HG03139 (cell line): ENCODE measurements around the gene CD1D.

Source experiments
- ATAC-seq: cut with Tn5 transposase; IDR thresholded peaks from one replicate; pipeline ENCODE4 v1.9.1; 2021; ENCODE audit not compliant: unreplicated experiment

The CD1D gene

DNA sequence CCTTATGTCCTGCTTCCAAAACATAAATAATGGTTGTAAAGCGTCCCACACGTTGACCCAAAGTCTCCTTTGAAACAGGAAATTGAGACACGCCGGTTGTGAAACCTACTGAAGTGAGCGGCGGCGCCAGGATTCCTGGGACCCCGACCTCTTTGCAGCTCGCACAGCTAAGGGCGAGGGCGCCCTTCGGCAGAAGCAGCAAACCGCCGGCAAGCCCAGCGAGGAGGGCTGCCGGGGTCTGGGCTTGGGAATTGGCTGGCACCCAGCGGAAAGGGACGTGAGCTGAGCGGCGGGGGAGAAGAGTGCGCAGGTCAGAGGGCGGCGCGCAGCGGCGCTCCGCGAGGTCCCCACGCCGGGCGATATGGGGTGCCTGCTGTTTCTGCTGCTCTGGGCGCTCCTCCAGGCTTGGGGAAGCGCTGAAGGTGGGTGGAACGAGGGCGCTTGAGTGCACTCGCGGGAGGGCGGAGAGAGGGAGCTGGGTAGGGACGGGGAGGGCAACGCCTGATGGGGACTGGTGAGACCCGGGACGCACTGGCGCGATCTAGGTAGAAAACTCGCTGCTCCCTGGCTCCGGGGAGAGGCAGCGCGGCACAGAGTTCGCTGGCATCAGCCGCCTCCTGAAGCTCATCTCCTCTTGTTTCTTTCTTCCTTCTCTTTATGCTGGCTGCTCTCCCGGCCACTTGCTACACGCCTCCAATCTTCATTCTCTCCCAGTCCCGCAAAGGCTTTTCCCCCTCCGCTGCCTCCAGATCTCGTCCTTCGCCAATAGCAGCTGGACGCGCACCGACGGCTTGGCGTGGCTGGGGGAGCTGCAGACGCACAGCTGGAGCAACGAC is at the start of gene CD1D:
TSS of gene CD1D (plus strand) at position 155 of the 836 bp plus-strand sequence. CDS start at position 362, 207 bp downstream.
- ATAC-seq, result no peak

DNA sequence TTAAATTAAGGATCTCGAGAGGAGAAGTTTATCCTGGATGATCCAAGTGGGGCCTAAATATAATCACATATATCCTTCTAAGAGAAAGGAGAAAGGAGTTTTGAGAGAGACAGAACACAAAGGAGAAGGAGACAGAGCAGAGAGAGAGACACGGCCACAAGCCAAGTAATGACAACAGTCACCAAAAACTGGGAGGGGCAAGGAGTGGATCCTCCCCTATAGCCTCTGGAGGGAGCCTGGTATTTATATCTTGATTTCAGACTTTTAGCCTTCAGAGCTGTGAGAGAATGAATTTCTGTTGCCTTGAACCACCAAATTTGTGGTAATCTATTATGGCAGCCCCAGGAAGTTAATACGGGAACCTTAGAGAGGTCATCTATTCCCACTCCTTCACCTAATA is 49.5 kb upstream of the CD1D start:
- no peak for ATAC-seq

DNA sequence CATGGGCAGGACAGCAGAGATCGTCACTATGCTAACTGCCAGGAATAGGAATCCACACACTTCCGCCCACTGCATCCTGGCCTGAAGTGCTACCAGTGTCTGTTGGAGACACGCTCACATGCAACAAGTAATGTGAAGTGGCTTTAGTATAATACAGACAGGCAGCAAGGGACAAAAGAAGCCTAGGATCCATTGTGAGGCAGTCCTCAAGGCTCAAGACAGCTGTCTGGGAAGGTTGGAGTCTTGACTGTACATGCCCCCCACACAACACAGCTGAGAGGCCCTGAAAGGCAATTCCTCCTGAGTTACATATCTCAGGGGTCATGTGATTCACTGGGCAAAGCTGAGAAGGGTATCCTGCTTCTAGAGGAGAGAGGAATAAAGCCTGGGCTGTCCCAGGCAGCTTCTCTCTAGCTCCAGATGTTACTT is 39.9 kb upstream of the CD1D start:
- no peak for ATAC-seq

DNA sequence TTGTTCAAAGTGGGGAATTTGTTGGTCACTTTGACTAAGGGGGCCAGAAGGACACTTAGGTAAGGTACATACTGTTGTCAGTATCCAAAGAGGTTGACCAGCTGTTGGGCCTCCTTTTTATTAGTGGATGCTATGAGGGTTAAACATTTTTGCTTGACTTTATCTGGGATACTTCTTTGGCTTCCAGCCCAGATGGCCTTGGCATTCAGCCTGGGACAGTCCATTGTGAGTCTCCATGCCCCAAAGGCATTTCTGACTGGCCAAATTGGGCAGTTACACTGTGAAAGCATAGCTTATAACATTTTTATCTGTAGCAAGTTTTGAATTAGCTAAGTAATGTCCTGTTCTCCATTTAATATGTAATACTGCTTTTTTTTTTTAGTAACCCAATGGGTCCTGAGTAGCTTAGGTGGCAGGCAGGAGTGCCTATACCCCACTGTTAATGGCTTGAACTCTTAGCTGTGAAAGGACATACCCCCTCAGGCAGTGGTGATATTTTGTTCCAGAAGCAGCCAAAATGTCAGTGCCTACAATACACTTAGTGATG is 35.4 kb upstream of the CD1D start:
- ATAC-seq, result no peak

DNA sequence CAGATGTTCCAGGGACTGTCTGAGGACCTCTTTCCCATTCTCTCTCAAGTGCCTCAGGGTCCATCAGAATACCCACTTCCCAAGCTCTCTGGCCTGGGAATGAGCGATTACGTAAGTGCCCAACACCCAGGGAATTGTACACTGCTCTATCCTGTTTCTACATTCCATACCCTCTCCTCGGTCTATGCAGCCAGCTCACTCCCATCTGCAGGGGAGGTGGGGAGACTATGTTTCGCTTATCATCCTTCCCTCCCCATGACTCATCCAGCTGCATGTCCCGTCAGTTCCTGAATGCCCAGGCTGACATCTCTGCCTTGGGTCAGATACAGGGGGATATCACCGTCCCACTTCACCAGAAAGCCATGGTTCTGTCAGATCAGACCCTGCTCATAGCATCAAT is 34.5 kb upstream of the CD1D start:
- ATAC-seq, result no peak

- ATAC-seq, result no peak
Observed at GRCh38 chr1:158146739-158147138, 34.0 kb upstream of the CD1D start.

DNA sequence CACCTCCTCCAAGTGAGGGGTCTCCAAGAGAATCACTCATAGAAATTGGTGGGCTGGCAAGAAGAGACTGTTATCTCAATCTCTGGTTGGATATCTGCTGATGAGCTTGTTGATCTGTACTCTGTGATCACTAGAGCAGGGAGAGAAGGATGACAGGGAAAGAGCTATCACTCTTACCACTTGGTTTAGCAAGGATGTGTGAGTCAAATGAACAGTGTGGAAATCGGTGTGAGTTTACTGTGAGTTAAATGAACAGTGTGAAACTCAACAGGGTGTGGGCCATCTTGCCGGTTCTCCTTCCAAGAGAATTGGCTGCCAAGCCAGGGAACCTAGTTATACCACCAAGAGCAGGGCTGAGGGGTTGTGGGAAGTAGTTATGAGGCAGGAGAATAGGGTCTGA is 33.3 kb upstream of the CD1D start:
- no peak for ATAC-seq

DNA sequence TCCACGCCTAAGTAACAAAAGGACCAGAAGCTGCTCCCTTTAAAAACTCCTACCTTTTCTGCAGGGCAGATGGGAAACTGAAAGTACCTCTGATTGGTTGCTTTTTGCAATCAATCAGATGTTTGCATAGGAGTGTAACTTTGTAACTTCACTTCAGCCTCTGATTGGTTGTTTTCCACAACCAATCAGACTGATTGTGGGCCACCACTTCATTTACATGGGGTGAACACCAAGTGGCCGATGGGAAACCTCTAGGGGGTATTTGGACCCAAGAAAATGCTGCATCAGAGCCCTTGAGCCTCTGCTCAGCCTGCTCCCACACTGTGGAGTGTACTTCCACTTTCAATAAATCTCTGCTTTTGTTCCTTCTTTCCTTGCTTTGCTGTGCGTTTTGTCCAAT is 32.8 kb upstream of the CD1D start:
- ATAC-seq, result no peak

DNA sequence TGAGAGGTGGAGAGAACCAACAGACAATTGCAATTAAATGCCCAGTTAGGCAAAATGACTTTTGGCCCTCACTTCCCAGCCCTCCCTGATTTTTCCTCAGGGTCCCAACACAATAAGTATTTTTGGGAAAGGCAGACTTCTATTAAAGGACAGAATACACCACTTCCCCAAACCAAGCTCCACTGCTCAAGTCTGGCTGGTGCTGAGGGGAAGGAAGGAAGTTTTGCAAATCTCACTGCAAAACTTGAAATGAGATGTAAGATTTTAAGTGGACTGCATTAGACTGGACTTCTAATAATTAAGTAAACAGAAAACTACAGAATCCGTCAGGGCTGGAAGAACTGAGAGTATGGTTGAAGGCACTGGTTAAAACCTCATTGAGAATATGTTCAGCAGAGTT is 32.2 kb upstream of the CD1D start:
- ATAC-seq, result no peak

DNA sequence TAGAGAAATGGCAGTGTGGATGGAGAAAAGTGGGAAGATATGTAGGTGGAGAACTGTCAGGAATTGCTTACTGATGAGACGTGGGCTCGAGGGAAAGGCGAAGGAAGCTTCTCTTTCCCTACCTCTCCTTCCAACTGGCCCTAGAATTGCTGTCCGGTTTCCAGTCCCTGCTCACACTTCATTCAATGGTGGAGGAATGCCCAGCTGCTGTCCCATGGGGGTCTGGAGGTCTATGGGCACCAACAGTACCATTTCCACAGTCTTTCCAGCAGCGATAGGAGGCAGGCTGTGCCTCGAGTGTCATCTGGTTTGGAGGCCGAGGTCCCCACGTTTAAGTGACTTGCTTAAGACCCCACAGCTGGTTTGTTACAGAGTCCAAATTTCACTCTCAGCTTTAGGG is 31.5 kb upstream of the CD1D start:
- no peak for ATAC-seq

GRCh38 chr1:158149577-158150269 is 31.0 kb upstream of the CD1D start:
- no peak for ATAC-seq

DNA sequence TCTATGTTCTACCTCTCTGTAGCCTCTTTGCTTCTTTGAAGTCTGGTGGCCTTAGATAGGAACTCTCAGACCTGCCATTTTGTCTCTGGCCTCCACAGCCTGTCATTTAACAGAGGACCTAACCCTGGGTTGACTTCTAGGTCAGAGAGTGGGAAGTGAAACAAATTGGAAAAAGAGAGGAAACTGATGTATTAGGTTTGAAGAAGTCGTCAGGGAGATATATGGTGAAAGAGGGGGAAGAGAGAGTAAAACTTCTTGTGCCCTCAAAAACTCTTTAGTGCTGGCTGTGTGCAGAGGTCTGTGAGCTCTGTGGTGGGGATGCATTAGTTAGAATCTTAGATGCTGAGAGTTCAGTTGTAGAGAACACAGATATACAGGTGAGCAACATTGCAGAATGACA is 30.2 kb upstream of the CD1D start:
- ATAC-seq, result no peak

GRCh38 chr1:158153179-158153578 is 27.5 kb upstream of the CD1D start:
- ATAC-seq, result no peak

GRCh38 chr1:158153746-158154444 is 26.8 kb upstream of the CD1D start:
- ATAC-seq, result no peak

GRCh38 chr1:158154501-158154900 is 26.2 kb upstream of the CD1D start:
- no peak for ATAC-seq

GRCh38 chr1:158155673-158156072 is 25.0 kb upstream of the CD1D start:
- no peak for ATAC-seq

DNA sequence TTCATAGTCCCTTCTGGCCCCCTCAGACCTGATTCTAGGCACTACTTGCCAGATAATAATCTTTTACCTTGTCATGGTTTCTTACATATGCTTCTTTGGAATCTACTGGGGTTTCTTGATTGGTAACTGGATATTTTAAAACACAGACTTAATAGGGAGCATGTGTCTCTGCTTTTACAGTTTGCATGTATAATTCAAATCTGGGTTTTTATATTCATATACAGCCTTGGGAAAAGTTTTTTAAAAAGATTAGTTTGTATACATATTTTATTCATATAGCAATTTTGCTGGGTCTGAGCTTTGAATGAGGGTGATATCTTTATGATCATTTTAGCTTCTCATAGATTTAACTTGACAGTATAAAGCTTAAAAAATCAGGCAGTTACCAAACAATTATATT is 21.1 kb upstream of the CD1D start:
- no peak for ATAC-seq

- no peak for ATAC-seq
Observed at GRCh38 chr1:158161446-158161845, 19.2 kb upstream of the CD1D start.

- peak; percentile 98 for ATAC-seq
Observed at GRCh38 chr1:158163000-158163947, 17.4 kb upstream of the CD1D start.

- no peak for ATAC-seq
Observed at GRCh38 chr1:158169105-158169504, 11.6 kb upstream of the CD1D start.
